ES-I3 (cell line): ENCODE measurements around the gene ODAM.

ENCODE experiments used
- H3K36me3 ChIP-seq: 2 replicates; pipeline ENCODE4 v1.6.1; 2013; ENCODE audit warnings: mild to moderate bottlenecking, low read length, control low read depth, moderate library complexity; ENCODE audit not compliant: insufficient read depth
- H3K4me1 ChIP-seq: 2 replicates; pipeline ENCODE4 v1.6.1; 2013; ENCODE audit warnings: mild to moderate bottlenecking, control low read depth, low read length; ENCODE audit not compliant: insufficient read depth
- H3K9ac ChIP-seq: 2 replicates; pipeline ENCODE4 v1.6.1; 2013; ENCODE audit warnings: low read depth, mild to moderate bottlenecking, low read length, moderate library complexity
- H3K9me3 ChIP-seq: 2 replicates; pipeline ENCODE4 v1.6.1; 2013; ENCODE audit warnings: mild to moderate bottlenecking, low read length, moderate library complexity; ENCODE audit not compliant: control insufficient read depth, insufficient read depth

Gene ODAM, protein sequence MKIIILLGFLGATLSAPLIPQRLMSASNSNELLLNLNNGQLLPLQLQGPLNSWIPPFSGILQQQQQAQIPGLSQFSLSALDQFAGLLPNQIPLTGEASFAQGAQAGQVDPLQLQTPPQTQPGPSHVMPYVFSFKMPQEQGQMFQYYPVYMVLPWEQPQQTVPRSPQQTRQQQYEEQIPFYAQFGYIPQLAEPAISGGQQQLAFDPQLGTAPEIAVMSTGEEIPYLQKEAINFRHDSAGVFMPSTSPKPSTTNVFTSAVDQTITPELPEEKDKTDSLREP

DNA sequence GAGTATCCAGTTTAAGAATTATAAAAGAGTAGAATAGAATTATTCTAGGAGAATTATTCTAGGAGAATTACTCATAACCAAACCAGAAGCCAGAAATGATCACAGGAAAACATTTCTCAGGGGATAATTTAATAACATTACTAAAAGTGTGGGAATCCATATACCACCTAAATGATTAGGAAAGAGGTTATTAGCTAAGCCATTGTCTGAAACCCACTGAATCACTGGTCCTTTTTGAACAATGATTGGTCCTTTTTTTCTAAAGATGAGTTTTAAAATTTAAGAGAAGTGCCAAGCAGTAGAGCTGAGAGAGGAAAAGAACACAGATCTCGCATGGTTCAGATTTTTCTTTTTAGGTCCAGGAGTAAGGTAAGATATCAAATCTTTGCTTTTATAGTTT, at the start of gene ODAM:
Gene ODAM (plus strand): TSS at position 301 of the 400 bp plus-strand sequence. CDS start 819 bp downstream, outside the sequence.
- Histone ChIP-seq H3K9me3 (no peaks in the 10 kb centered on the region), H3K36me3 (no peaks in the 10 kb centered on the region)

DNA sequence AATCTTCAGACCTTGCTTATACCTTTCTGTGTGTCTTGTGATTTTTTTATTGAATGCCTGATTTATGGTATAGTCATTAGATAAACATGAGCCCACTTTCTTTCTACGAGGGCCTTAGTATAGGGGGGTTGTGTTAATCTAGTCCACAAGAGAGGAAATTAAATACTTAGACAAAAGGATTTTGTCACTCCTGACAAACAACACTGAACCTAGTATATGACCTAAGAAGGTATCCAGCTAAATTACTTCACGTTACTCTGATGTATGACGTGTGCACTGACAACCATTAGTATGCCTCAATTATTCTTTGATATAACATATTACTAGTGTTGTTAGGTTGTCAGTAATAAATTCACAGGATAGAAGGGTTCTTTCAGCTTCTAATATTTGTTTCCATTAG, 44.3 kb upstream of the ODAM start:
- Histone ChIP-seq H3K4me1 (no peaks in the 10 kb centered on the region), H3K9ac (no peak overlapping the region), H3K36me3 (no peaks in the 10 kb centered on the region), H3K9me3 (no peaks in the 10 kb centered on the region)

More for the DNA sequence above, at the start of gene ODAM:
- H3K4me1 ChIP-seq, result no peaks in the 10 kb centered on the region
- H3K9ac ChIP-seq, result no peak within 1 kb of the TSS

DNA sequence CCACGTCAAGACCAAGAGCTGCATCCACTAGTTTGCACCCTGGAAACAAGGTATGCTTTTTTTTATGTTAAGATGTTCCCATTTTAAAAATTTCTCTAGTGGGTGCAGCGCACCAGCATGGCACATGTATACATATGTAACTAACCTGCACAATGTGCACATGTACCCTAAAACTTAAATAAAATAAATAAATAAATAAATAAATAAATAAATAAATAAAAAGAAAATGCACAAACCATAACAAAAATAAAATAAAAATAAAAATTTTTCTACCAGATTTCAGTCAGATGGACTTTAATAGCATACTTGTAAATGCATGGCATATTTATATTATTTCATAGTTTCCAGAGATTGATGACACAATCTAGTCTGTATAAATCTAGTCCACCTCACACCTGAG, 43.4 kb upstream of the ODAM start:
- H3K9me3 ChIP-seq, result no peaks in the 10 kb centered on the region
- no peaks in the 10 kb centered on the region for H3K4me1 ChIP-seq
- H3K36me3 ChIP-seq, result no peaks in the 10 kb centered on the region
- H3K9ac ChIP-seq, result no peak overlapping the region

DNA sequence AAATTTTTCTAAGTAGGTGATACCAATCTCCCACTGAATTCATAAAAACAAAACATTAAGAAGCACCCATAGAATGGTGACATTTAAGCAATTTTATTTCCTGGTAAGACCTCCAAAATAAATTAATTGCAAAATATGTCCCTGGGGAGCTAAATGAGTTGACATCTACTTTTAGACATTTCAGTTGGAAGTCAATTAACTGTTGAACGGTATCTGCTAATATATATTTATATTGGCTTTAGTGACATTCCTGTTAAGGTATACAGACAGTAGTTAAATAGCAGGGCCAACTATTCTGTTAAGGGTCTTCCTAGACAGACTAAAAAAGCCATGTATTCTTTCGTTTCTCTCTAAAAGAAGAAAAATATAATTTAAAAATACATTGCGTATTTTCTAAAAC, 41.6 kb upstream of the ODAM start, which contains the start of gene PRR27:
Gene PRR27 (plus strand): TSS at position 301 of the 400 bp plus-strand sequence. CDS start 139 bp downstream, outside the sequence.
- no peak within 1 kb of the TSS for H3K9ac ChIP-seq
- no peaks in the 10 kb centered on the region for H3K36me3 ChIP-seq
- H3K4me1 ChIP-seq, result no peaks in the 10 kb centered on the region
- H3K9me3 ChIP-seq, result no peaks in the 10 kb centered on the region

DNA sequence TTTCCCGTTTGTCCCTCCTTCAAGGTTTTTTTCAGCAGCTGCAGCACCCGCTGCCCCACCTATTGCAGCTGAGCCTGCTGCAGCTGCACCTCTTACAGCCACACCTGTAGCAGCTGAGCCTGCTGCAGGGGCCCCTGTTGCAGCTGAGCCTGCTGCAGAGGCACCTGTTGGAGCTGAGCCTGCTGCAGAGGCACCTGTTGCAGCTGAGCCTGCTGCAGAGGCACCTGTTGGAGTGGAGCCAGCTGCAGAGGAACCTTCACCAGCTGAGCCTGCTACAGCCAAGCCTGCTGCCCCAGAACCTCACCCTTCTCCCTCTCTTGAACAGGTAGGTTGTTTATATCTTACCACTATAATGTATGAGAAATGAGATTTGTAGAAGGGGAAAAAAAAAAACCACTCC, 36.9 kb upstream of the ODAM start:
- Histone ChIP-seq H3K36me3 (no peaks in the 10 kb centered on the region), H3K4me1 (no peaks in the 10 kb centered on the region), H3K9ac (no peak overlapping the region), H3K9me3 (no peaks in the 10 kb centered on the region)

DNA sequence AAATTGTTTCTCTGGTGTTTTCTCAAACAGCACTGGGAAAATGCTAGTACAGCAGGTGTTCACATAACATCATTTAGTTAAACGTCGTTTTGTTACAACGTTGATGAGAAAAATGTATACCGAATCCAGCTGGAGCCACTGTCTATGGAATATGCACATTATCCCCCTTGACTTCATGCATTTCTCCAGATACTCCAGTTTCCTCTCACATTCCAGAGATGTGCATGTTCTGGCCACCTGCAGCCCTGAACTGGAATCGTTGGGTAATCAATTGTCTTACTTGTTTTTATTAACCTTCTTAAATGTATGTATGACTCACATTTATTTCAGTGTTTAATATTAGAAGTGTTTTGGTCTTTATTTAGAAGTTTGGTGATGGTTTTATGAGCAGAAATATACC, 18.4 kb upstream of the ODAM start:
- Histone ChIP-seq H3K9ac (no peak overlapping the region), H3K9me3 (no peaks in the 10 kb centered on the region), H3K4me1 (no peaks in the 10 kb centered on the region), H3K36me3 (no peaks in the 10 kb centered on the region)

DNA sequence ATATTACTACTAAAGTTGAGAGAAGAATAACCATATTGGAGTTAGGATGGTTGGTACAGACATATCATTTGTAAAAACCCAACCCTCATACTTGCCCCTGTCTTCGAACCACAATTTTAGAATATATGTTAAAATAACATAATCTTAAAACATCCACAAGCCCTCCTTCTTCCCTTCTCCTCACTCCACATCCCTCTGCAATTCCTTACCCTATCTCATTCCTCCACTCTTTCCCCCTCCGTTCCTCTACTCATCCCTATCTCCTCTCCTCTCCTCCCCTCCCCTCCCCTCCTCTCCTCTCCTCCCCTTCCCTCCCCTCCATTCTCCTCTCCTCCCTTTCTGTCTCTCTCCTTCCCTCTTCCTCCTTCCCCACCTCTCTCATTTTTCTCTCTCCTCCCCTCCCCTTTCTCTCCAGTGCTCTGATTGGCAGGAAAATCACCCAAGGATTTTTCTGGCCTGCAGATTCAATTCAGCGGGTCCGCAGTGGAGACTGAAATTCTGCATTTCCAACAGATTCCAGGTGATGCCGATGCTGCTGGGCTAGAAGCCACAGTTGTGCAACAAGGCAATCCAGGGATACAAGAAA, 17.4 kb upstream of the ODAM start:
- no peaks in the 10 kb centered on the region for H3K36me3 ChIP-seq
- H3K9ac ChIP-seq, result no peak overlapping the region
- no peaks in the 10 kb centered on the region for H3K4me1 ChIP-seq
- no peaks in the 10 kb centered on the region for H3K9me3 ChIP-seq

DNA sequence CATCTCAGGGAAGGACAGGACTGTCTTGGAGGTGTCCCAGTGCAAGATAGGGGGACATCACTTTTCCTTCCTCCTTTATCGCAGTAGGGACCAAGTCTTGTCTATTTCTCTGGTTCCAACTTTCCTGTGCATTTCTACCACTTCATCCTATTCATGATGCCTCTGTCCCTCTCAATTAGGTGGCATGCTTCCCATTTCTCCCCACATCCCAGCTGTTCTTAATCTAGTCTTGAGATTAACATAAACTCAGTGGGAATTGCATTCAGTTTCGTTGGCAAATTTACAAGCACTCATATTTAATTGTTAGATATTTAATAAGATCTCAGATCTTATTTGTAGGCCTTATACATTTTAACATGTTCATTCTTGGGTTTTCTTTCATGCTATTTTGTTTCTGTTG, 15.7 kb upstream of the ODAM start:
- no peaks in the 10 kb centered on the region for H3K9me3 ChIP-seq
- no peak overlapping the region for H3K9ac ChIP-seq
- no peaks in the 10 kb centered on the region for H3K4me1 ChIP-seq
- H3K36me3 ChIP-seq, result no peaks in the 10 kb centered on the region

DNA sequence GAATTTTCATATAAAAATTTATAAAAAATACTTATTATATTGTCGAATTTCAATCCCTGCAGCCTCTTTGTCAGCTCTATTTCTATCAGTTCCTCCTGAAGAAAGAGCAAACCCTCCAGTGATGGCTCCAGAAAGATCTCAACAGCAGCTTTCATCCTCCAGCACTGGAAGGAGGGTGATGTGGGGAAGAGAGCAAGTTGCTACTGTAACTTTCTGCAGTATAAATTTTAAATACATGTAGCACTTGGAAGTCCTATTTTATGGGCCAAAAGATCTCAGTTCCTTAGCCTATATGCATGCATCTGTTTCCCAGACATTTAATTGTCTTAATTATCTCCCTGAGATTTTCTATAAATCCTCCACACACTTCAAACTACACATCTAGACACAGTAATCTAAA, 13.7 kb upstream of the ODAM start:
- no peak overlapping the region for H3K9ac ChIP-seq
- no peaks in the 10 kb centered on the region for H3K4me1 ChIP-seq
- H3K9me3 ChIP-seq, result no peaks in the 10 kb centered on the region
- no peaks in the 10 kb centered on the region for H3K36me3 ChIP-seq

DNA sequence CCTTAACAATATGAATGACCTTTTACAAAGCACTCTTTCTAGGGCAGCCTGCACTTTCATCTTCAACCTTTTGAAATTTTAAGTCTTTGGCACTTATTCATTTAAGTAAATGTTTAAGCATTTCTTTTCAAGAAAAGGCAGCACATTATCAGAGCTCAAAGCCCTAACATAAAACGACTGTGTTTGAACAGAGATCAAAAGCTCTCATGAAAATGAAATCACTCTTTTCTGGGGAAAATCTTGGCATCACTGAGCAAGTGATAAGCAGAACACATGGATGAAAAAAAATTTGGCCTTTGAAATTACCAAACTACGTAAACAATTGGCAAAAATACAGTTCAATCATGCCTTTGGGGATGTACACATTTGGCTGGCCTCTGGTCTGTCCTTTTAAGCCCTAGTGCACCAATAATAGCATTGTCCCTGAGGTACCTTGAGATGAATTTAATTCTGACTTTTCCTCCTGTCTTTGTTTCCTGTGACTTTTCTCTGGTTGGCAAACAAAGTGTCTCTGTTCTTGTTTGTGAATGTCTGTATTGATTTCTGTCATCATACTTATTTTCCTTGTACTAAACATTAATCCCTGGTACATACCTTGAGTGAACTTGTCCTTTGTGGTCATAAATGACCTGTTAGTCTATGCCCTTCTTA, 12.9 kb upstream of the ODAM start:
- no peak overlapping the region for H3K9ac ChIP-seq
- no peaks in the 10 kb centered on the region for H3K36me3 ChIP-seq
- no peaks in the 10 kb centered on the region for H3K9me3 ChIP-seq
- no peaks in the 10 kb centered on the region for H3K4me1 ChIP-seq

DNA sequence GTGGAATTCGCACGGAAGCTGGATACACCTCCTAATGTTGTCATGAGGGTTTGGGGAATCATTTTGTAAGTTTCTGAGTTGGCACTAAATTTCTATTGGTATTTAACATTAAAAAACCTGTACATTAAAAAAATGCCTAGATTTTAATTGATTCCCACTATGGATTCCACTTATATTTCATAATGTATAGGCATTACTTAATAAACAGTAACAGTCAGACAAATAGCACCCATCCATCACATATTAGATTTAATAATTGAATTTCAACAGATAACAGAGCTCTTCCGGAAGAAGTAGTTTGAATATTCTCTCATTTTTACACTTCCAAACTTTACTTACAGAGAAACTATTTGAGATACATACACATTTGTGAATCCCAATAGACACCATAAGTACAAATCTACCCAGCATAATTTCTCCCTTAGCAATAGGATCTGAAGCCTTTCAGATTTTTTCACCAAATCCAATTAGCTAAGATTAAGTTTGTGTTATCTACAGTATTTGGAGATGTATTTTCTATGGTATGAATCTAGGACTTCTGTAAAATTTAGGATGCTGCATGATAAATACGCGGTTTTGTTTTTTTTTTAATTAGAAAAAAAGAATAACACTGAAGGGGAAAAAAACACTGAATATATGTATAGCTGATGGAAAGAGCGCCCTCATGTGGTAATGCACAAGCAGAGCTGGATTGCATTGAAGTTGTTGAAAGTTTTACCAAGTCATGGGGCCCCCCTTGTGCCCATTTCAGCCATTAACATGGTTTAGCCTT, 12.2 kb upstream of the ODAM start:
- H3K9me3 ChIP-seq, result no peaks in the 10 kb centered on the region
- no peaks in the 10 kb centered on the region for H3K36me3 ChIP-seq
- no peak overlapping the region for H3K9ac ChIP-seq
- H3K4me1 ChIP-seq, result no peaks in the 10 kb centered on the region

DNA sequence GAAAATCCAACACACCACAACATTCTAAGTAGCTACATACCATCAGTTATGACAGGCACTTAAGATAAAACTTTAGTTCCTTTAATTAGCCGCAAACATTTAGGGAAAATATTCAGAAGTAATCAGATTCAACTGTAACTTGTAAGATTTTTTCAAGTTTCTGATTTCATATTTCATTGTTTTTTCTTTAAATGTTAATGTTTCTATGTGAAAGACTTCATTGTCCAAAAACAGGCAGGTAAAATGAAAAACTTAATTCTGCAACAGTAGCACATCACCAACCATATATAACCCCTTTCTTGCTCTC, 11.6 kb upstream of the ODAM start:
- Histone ChIP-seq H3K9me3 (no peaks in the 10 kb centered on the region), H3K9ac (no peak overlapping the region), H3K36me3 (no peaks in the 10 kb centered on the region), H3K4me1 (no peaks in the 10 kb centered on the region)

DNA sequence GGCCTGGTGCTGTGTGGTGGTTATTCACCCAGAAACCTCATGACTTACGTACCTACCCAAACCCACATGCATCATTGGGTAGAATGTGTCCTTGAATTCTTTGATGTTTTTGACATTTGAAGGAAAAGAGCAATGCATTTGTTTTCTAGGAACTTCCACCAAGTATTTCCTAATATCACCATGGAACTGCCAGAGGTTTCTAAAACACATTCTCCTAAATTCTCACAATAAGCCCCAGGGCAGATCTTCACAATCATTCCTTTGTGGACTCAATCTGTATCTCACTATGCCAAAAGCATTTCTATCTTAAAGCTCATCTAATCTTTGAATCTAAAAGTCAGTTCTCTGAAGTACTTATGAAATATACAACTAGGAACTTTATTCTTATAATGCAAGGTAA, 8.3 kb upstream of the ODAM start:
- H3K9me3 ChIP-seq, result no peaks in the 10 kb centered on the region
- H3K4me1 ChIP-seq, result no peaks in the 10 kb centered on the region
- no peak overlapping the region for H3K9ac ChIP-seq
- H3K36me3 ChIP-seq, result no peaks in the 10 kb centered on the region

DNA sequence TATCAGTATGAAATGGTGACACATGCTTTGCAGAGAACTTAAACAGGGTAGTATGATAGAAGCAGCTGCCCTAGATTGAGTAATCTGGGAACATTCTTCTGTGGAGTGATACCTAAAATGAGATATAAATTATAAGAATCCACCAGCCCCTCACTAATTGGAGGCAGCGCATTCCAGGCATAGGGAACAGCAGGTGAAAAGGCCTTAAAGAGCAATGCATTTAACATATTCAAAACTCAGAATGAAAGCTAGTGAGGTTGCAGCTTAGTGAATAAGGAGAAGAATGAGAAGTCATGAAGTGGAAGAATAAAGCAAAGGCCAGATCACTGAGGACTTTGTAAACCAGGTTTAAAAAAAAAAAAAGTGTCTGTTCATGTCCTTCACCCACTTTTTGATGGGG, 4.9 kb upstream of the ODAM start:
- Histone ChIP-seq H3K9me3 (no peaks in the 10 kb centered on the region), H3K9ac (no peak overlapping the region), H3K4me1 (no peaks in the 10 kb centered on the region), H3K36me3 (no peaks in the 10 kb centered on the region)

DNA sequence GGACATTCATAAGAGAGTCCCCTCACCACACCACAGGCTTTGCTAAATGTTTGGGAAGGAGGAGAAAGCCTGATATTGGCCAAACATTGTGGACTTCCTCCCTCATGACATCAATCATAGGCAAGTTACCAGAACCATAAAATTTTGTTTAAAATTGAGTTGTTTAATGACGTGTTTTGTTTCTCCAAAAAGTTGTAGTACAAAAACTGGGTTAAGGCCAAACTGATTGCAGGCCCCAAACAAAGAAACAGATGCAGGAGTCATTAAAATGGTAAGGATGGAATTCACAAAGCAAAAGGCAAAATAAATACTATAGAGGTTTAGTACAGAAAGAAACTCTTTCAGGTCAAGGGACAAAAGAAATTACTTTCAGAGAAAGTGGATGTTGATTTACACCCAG, 3.9 kb upstream of the ODAM start:
- no peaks in the 10 kb centered on the region for H3K9me3 ChIP-seq
- H3K4me1 ChIP-seq, result no peaks in the 10 kb centered on the region
- no peaks in the 10 kb centered on the region for H3K36me3 ChIP-seq
- no peak overlapping the region for H3K9ac ChIP-seq
